ENCODE data around the gene SEPTIN5. TPM values are rescaled to one million over a fixed set of nuclear protein-coding genes. Genes with fewer than 3 reads are reported as not detected.

Gene SEPTIN5
- total RNA-seq, 4 donors from 2014 or later, result 21.9 to 51.1 (median 26.4) TPM

DNA sequence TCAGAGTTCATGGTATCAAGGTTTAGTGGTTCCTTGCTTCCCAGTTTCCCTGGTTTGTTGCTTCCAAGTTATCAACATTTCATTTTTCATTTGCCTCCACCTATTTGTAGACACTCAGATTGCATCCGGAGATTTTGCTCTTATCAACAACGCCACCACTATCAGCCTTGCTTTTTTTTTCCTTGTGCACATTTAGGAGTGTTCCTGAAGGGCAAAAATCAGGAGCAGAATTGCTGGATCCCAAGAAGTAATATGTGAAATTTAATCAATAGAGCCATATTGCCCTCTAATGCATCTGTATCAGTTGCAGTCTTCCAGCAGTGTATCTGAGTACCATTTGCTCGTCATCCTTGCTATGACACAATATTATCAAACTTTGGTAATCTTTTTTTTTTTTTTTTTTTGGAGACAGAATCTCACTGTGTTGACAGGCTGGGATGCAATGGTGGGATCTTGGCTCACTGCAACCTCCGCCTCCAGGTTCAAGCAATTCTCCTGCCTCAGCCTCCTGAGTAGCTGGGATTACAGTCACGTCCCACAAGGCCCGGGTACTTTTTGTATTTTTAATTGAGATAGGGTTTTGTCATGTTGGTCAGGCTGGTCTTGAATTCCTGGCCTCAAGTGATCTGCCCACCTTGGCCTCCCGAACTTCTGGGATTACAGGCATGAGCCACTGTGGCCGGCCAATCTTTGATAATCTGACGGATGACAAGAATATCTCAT is 42.1 kb upstream of the SEPTIN5 start:
- no peak for ATAC-seq
- H3K4me1 ChIP-seq, result no peaks in the 10 kb centered on the region
- H3K27me3 ChIP-seq, result peaks cover 20% of the 10 kb centered on the region
- WGBS, 2 donors (ENCODE audit: low coverage in 1 of 2), result 92 to 96% methylated on average over 5 to 9 of the region's 9 CpGs
- no peak overlapping the region for H3K27ac ChIP-seq
- no peaks in the 10 kb centered on the region for H3K9me3 ChIP-seq
- no peak for TF ChIP-seq POLR2AphosphoS5 (IDR thresholded peaks at IDR 0.05)
- TF ChIP-seq, protein P1, sequence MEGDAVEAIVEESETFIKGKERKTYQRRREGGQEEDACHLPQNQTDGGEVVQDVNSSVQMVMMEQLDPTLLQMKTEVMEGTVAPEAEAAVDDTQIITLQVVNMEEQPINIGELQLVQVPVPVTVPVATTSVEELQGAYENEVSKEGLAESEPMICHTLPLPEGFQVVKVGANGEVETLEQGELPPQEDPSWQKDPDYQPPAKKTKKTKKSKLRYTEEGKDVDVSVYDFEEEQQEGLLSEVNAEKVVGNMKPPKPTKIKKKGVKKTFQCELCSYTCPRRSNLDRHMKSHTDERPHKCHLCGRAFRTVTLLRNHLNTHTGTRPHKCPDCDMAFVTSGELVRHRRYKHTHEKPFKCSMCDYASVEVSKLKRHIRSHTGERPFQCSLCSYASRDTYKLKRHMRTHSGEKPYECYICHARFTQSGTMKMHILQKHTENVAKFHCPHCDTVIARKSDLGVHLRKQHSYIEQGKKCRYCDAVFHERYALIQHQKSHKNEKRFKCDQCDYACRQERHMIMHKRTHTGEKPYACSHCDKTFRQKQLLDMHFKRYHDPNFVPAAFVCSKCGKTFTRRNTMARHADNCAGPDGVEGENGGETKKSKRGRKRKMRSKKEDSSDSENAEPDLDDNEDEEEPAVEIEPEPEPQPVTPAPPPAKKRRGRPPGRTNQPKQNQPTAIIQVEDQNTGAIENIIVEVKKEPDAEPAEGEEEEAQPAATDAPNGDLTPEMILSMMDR (IDR thresholded peaks at IDR 0.05), result no peak
- no peak for TF ChIP-seq POLR2A (IDR thresholded peaks at IDR 0.05)
- TF ChIP-seq EP300 (IDR thresholded peaks at IDR 0.05), result no peak
- no peak overlapping the region for H3K4me3 ChIP-seq
- H3K36me3 ChIP-seq, result no peaks in the 10 kb centered on the region

DNA sequence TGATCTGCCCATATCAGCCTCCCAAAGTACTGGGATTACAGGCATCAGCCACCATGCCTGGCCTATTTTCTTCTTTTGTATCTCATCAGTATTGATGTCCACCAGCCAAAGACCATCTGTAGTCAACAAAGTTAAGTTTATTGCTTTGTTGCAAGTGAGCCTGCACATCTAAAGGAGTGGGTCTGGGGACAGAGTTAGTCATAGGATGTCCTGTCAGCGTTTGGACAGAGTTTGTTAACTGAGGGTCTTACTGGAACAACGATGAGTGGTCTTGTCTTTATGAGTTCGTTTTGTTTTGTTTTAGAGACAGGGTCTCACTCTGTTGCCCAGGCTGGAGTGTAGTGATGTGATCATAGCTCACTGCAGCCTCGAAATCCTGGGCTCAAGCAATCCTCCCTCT is 40.6 kb upstream of the SEPTIN5 start:
- no peak for ATAC-seq
- Histone ChIP-seq H3K4me3 (no peak overlapping the region), H3K9me3 (no peaks in the 10 kb centered on the region), H3K4me1 (no peaks in the 10 kb centered on the region), H3K36me3 (no peaks in the 10 kb centered on the region), H3K27me3 (peaks cover 12% of the 10 kb centered on the region), H3K27ac (no peak overlapping the region)
- WGBS, 2 donors (ENCODE audit: low coverage in 1 of 2), result 94% methylated on average over 3 of the region's 4 CpGs; no CpG with 5 or more reads in 1 of the 2 donors
- TF ChIP-seq, protein P1 (IDR thresholded peaks at IDR 0.05), result no peak
- TF ChIP-seq POLR2A (IDR thresholded peaks at IDR 0.05) (no peak), EP300 (IDR thresholded peaks at IDR 0.05) (no peak), POLR2AphosphoS5 (IDR thresholded peaks at IDR 0.05) (no peak)

DNA sequence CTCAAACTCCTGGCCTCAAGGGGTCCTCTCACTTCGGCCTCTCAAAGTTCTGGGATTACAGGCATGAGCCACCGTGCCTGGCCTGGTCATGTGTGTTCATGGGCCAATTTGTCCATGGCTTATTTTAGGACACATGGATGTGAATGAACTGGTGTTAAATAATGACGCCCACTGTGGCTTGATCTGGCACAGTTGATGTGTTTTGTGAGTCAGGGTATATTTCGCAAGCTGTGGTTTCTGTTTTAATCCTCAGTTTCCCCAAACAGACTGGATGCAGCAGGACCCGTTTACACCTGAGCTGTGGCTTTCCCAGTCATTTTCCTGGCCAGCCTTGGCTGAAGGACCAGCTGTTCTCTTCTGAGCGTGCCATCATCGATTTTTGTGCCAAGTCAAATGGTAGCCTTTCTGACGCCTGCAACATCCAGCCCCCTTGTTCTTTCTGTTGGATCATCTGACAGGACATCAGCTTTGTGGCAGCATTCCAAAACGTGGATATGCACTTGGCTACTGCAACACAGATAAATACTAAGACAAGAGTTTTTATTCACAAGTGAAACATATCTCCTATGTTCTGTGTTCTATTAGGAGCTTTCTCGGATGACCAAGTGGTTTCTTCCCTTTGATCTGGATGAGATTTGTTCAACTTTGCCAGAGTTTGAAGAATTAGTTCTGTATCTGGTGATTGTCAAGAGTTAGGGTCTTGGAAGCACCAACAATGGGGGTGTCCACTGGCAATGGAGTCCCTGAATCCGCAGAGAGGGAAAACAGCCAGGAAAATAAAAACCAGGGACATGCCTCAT is 40.0 kb upstream of the SEPTIN5 start:
- Histone ChIP-seq H3K4me3 (no peak overlapping the region), H3K9me3 (no peaks in the 10 kb centered on the region), H3K27me3 (peaks cover 12% of the 10 kb centered on the region), H3K4me1 (no peaks in the 10 kb centered on the region), H3K27ac (no peak overlapping the region), H3K36me3 (no peaks in the 10 kb centered on the region)
- WGBS, 2 donors (ENCODE audit: low coverage in 1 of 2), result 62 to 80% methylated on average over 1 to 9 of the region's 11 CpGs
- TF ChIP-seq POLR2A (IDR thresholded peaks at IDR 0.05) (no peak), EP300 (IDR thresholded peaks at IDR 0.05) (no peak), POLR2AphosphoS5 (IDR thresholded peaks at IDR 0.05) (no peak)
- TF ChIP-seq, protein P1 (IDR thresholded peaks at IDR 0.05), result no peak
- ATAC-seq, result no peak

DNA sequence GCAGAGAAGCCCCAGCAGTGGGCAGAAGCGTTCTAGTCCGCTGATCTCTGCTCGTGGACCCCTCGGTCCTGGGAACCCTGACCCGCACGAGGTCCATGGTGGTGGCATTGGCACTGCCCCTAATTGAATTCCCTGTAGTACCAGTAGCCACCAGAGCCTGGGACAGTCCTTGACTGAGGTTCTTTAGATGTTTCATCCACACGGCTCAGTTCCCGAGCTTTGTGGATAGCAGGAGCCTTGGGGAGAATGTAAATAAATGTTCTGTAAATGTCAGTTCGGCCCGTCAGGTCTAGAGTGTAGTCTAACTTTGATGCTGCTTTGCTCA is 39.4 kb upstream of the SEPTIN5 start:
- ATAC-seq, result no peak
- TF ChIP-seq POLR2A (IDR thresholded peaks at IDR 0.05) (no peak), EP300 (IDR thresholded peaks at IDR 0.05) (no peak), POLR2AphosphoS5 (IDR thresholded peaks at IDR 0.05) (no peak)
- TF ChIP-seq, protein P1 (IDR thresholded peaks at IDR 0.05), result no peak
- Histone ChIP-seq H3K27ac (no peak overlapping the region), H3K36me3 (no peaks in the 10 kb centered on the region), H3K4me1 (peaks cover 0 to 4% (median 0%) of the 10 kb centered on the region in 3 donors), H3K27me3 (peaks cover 17% of the 10 kb centered on the region), H3K9me3 (no peaks in the 10 kb centered on the region), H3K4me3 (no peak overlapping the region)
- 65 to 92% methylated on average over 2 to 9 of the region's 10 CpGs for WGBS, 2 donors (ENCODE audit: low coverage in 1 of 2)

All from gastroesophageal sphincter (tissue), 4 donors.